HEK293 (cell line): ENCODE measurements around the gene FSTL4.

Experiments used
- CTCF ChIA-PET: fragments of 350-600 bp; formaldehyde crosslinking; extraction: SDS; loops from one replicate; lab custom pipeline; 2021; ENCODE audit warnings: antibody characterized with exemption; lab: Yijun Ruan, JAX
- POLR2A ChIA-PET: fragments of 300-600 bp; formaldehyde crosslinking; extraction: SDS; loops from one replicate; lab custom pipeline; 2020; ENCODE audit warnings: antibody characterized with exemption, inconsistent platforms; lab: Yijun Ruan, JAX
- H3K27ac ChIP-seq: fragments of 200-500 bp; sonication (Bioruptor generic); 2 replicates; pipeline ENCODE4 v1.5.1; 2014; ENCODE audit warnings: low read depth, low read length, control low read depth, inconsistent platforms; ENCODE audit errors: extremely low read depth
- H3K36me3 ChIP-seq, 2 experiments: fragments of 200-500 bp in 1 of 2; sonication (Bioruptor generic) in 1 of 2; 1 replicate in 1 of 2; 2 replicates in 1 of 2; pipeline ENCODE4 v1.5.1; 2014 to 2017; ENCODE audit warnings: inconsistent platforms in 2 of 2, low read length in 2 of 2; ENCODE audit not compliant: control insufficient read depth in 2 of 2, insufficient read depth in 1 of 2
- H3K4me1 ChIP-seq: fragments of 200-500 bp; sonication (Bioruptor generic); 2 replicates; pipeline ENCODE4 v1.5.1; 2014; ENCODE audit warnings: mild to moderate bottlenecking, low read length, inconsistent platforms; ENCODE audit not compliant: control insufficient read depth, insufficient read depth
- H3K4me3 ChIP-seq: 2 replicates; pipeline ENCODE4 v1.5.1; 2011; ENCODE audit warnings: low read depth, mild to moderate bottlenecking, control low read depth, low read length, moderate library complexity
- H3K9me3 ChIP-seq: fragments of 200-500 bp; sonication (Bioruptor generic); 2 replicates; pipeline ENCODE4 v1.5.1; 2014; ENCODE audit warnings: low read depth, low read length, inconsistent platforms; ENCODE audit not compliant: control insufficient read depth, insufficient read depth
- KLF16 ChIP-seq: fragments of 450-650 bp; formaldehyde crosslinking; IDR thresholded peaks from 2 replicates; pipeline ENCODE4 v1.5.1; 2017; ENCODE audit warnings: missing biosample characterization, missing genetic modification characterization
- KLF17 ChIP-seq: fragments of 450-650 bp; formaldehyde crosslinking; IDR thresholded peaks from 2 replicates; pipeline ENCODE4 v1.5.1; 2016; ENCODE audit warnings: missing biosample characterization, missing genetic modification characterization
- KLF7 ChIP-seq: fragments of 450-650 bp; formaldehyde crosslinking; IDR thresholded peaks from 2 replicates; pipeline ENCODE4 v1.5.1; 2016; ENCODE audit warnings: missing biosample characterization, missing genetic modification characterization, borderline replicate concordance
- MEIS1 ChIP-seq: sonication (generic); formaldehyde crosslinking; IDR thresholded peaks from 2 replicates; pipeline ENCODE4 v1.8.1; 2022; ENCODE audit warnings: missing genetic modification reagents, mild to moderate bottlenecking, borderline replicate concordance
- PRDM4 ChIP-seq: fragments of 450-650 bp; formaldehyde crosslinking; IDR thresholded peaks from 2 replicates; pipeline ENCODE4 v1.5.1; 2017; ENCODE audit warnings: missing biosample characterization, missing genetic modification characterization
- YY2 ChIP-seq: fragments of 450-650 bp; formaldehyde crosslinking; IDR thresholded peaks from 2 replicates; pipeline ENCODE4 v1.5.1; 2016; ENCODE audit warnings: missing biosample characterization, missing genetic modification characterization
- ZBTB11 ChIP-seq: fragments of 450-650 bp; formaldehyde crosslinking; conservative IDR thresholded peaks from 2 replicates; pipeline ENCODE4 v1.5.1; 2016; ENCODE audit warnings: low read depth, missing biosample characterization, missing genetic modification characterization
- ZFP37 ChIP-seq: fragments of 450-650 bp; formaldehyde crosslinking; IDR thresholded peaks from 2 replicates; pipeline ENCODE4 v1.5.1; 2016; ENCODE audit warnings: missing biosample characterization, missing genetic modification characterization
- ZNF10 ChIP-seq: fragments of 450-650 bp; formaldehyde crosslinking; IDR thresholded peaks from 2 replicates; pipeline ENCODE4 v1.5.1; 2017; ENCODE audit warnings: missing biosample characterization, missing genetic modification characterization
- ZNF221 ChIP-seq: fragments of 450-650 bp; formaldehyde crosslinking; IDR thresholded peaks from 2 replicates; pipeline ENCODE4 v1.5.1; 2017; ENCODE audit warnings: missing biosample characterization, missing genetic modification characterization, borderline replicate concordance
- ZNF23 ChIP-seq: fragments of 450-650 bp; formaldehyde crosslinking; IDR thresholded peaks from 2 replicates; pipeline ENCODE4 v1.5.1; 2016; ENCODE audit warnings: missing biosample characterization, missing genetic modification characterization, borderline replicate concordance
- ZNF311 ChIP-seq: fragments of 450-650 bp; formaldehyde crosslinking; IDR thresholded peaks from 2 replicates; pipeline ENCODE4 v1.5.1; 2017; ENCODE audit warnings: missing biosample characterization, missing genetic modification characterization, borderline replicate concordance
- ZNF37A ChIP-seq: fragments of 450-650 bp; IDR thresholded peaks from 2 replicates; pipeline ENCODE4 v1.5.1; 2018; ENCODE audit warnings: missing biosample characterization, missing genetic modification characterization
- ZNF555 ChIP-seq: fragments of 450-650 bp; formaldehyde crosslinking; conservative IDR thresholded peaks from 2 replicates; pipeline ENCODE4 v1.5.1; 2017; ENCODE audit warnings: missing biosample characterization, mild to moderate bottlenecking, missing genetic modification characterization, inconsistent platforms
- ZNF610 ChIP-seq: fragments of 450-650 bp; formaldehyde crosslinking; IDR thresholded peaks from 2 replicates; pipeline ENCODE4 v1.5.1; 2016; ENCODE audit warnings: missing biosample characterization, missing genetic modification characterization, borderline replicate concordance
- ZNF692 ChIP-seq: fragments of 450-650 bp; formaldehyde crosslinking; IDR thresholded peaks from 2 replicates; pipeline ENCODE4 v1.5.1; 2016; ENCODE audit warnings: missing biosample characterization, missing genetic modification characterization
- ZNF76 ChIP-seq: fragments of 450-650 bp; formaldehyde crosslinking; IDR thresholded peaks from 2 replicates; pipeline ENCODE4; 2016; ENCODE audit warnings: low read depth, missing biosample characterization, missing genetic modification characterization, borderline replicate concordance
- ZXDB ChIP-seq: fragments of 450-650 bp; formaldehyde crosslinking; IDR thresholded peaks from 2 replicates; pipeline ENCODE4 v1.5.1; 2016; ENCODE audit warnings: missing biosample characterization, missing genetic modification characterization

FSTL4 gene

GRCh38 chr5:133359861-133360260 is 252.5 kb downstream of the FSTL4 start (continued):
- TF ChIP-seq YY2 (tag by site-specific recombination) (no peak), KLF17 (tag by site-specific recombination) (no peak), KLF7 (tag by site-specific recombination) (no peak), ZNF221 (tag by site-specific recombination) (no peak), ZNF37A (no peak), MEIS1 (no peak), ZNF23 (tag by site-specific recombination) (no peak), ZNF555 (tag by site-specific recombination) (no peak), ZNF610 (tag by site-specific recombination) (no peak)

GRCh38 chr5:133358271-133358670 is 254.1 kb downstream of the FSTL4 start:
- no peak overlapping the region for H3K4me3 ChIP-seq
- H3K4me1 ChIP-seq: peaks cover 15% of the 10 kb centered on the region
- no peak for TF ChIP-seq ZXDB (tag by site-specific recombination)
- TF ChIP-seq ZBTB11 (tag by site-specific recombination): no peak
- TF ChIP-seq KLF16 (tag by site-specific recombination): no peak
- no peak for TF ChIP-seq ZNF76 (tag by site-specific recombination)
- TF ChIP-seq ZNF311 (tag by site-specific recombination): no peak
- no peak for TF ChIP-seq ZNF692 (tag by site-specific recombination)
- no peak for TF ChIP-seq ZFP37 (tag by site-specific recombination)
- TF ChIP-seq ZNF10 (tag by site-specific recombination): no peak
- TF ChIP-seq PRDM4 (tag by site-specific recombination): no peak
- TF ChIP-seq, all 188 proteins: peak for 0
- Histone ChIP-seq H3K9me3 (no peaks in the 10 kb centered on the region), H3K27ac (no peak overlapping the region), H3K36me3 (no peaks in the 10 kb centered on the region)
- ChIA-PET CTCF (interaction anchor here (1.0 kb wide), 1 partner anchor 11 kb away, joined by 3 read pairs; no protein-coding TSS in a partner anchor), POLR2A (no interaction called here)
